ENCODE results near the gene DKK3. TPM values are rescaled to one million over a fixed set of nuclear protein-coding genes. Genes with fewer than 3 reads are reported as not detected.

Gene DKK3
- total RNA-seq, 4 donors from 2014 or later = 94.3 to 191 (median 127) TPM

DNA sequence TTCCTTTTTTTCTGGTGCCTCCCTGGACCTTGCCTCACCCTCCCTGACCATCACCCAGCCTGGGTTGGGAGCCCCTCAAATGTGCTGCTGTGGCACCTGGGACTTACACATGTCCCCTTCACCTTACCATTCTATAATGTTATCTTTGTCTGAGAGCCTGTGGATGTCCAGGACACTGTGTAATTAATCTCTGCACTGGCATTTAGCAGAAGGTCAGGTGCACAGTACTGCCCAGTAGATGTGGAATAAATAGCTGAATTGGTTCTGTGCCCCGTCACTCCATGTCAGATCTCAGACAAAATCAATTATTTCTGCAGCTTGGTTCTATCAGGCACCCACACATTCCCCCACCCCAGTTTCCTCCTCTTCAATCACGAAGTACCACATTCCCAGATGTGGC lies 19.9 kb upstream of the DKK3 start:
- peaks cover 16 to 34% (median 20%) of the 10 kb centered on the region in 4 donors for H3K4me1 ChIP-seq
- H3K4me3 ChIP-seq = no peak overlapping the region
- no peaks in the 10 kb centered on the region for H3K9me3 ChIP-seq
- no peak for DNase-seq (ENCODE audit: extremely low spot score)
- H3K36me3 ChIP-seq = no peaks in the 10 kb centered on the region
- no peaks in the 10 kb centered on the region for H3K27me3 ChIP-seq
- no peak for TF ChIP-seq EP300 (IDR thresholded peaks at IDR 0.05)
- TF ChIP-seq, protein P1, sequence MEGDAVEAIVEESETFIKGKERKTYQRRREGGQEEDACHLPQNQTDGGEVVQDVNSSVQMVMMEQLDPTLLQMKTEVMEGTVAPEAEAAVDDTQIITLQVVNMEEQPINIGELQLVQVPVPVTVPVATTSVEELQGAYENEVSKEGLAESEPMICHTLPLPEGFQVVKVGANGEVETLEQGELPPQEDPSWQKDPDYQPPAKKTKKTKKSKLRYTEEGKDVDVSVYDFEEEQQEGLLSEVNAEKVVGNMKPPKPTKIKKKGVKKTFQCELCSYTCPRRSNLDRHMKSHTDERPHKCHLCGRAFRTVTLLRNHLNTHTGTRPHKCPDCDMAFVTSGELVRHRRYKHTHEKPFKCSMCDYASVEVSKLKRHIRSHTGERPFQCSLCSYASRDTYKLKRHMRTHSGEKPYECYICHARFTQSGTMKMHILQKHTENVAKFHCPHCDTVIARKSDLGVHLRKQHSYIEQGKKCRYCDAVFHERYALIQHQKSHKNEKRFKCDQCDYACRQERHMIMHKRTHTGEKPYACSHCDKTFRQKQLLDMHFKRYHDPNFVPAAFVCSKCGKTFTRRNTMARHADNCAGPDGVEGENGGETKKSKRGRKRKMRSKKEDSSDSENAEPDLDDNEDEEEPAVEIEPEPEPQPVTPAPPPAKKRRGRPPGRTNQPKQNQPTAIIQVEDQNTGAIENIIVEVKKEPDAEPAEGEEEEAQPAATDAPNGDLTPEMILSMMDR (IDR thresholded peaks at IDR 0.05) = no peak
- TF ChIP-seq POLR2AphosphoS5 (IDR thresholded peaks at IDR 0.05) = no peak
- TF ChIP-seq POLR2A (IDR thresholded peaks at IDR 0.05; ENCODE audit: low read depth) = no peak
- no peak overlapping the region for H3K27ac ChIP-seq (replicated peaks in 1 of 4)
- 93% methylated on average over 2 of the region's 2 CpGs for WGBS
- intact Hi-C loops (cut with DNase I) = no loop called here

- 86% methylated on average over 4 of the region's 4 CpGs for whole genome bisulfite sequencing
- H3K4me3 ChIP-seq = no peak overlapping the region
- H3K27me3 ChIP-seq = no peaks in the 10 kb centered on the region
- H3K36me3 ChIP-seq = no peaks in the 10 kb centered on the region
- intact Hi-C loops (cut with DNase I) = no loop called here
- no peaks in the 10 kb centered on the region for H3K9me3 ChIP-seq
- no peak overlapping the region for H3K27ac ChIP-seq (replicated peaks in 1 of 4)
- no peak for DNase-seq (ENCODE audit: extremely low spot score)
- H3K4me1 ChIP-seq = peaks cover 12 to 26% (median 12%) of the 10 kb centered on the region in 4 donors
- TF ChIP-seq, protein P1 (IDR thresholded peaks at IDR 0.05) = no peak
- TF ChIP-seq POLR2AphosphoS5 (IDR thresholded peaks at IDR 0.05) = no peak
- no peak for TF ChIP-seq POLR2A (IDR thresholded peaks at IDR 0.05; ENCODE audit: low read depth)
- TF ChIP-seq EP300 (IDR thresholded peaks at IDR 0.05) = no peak
These were observed 18.1 kb upstream of the DKK3 start for GRCh38 chr11:12026331-12027211.

GRCh38 chr11:12024254-12024926 lies 16.0 kb upstream of the DKK3 start:
- Histone ChIP-seq H3K27me3 (no peaks in the 10 kb centered on the region), H3K36me3 (no peaks in the 10 kb centered on the region), H3K4me3 (no peak overlapping the region), H3K27ac (replicated peaks in 1 of 4) (no peak overlapping the region), H3K4me1 (peaks cover 4 to 28% (median 11%) of the 10 kb centered on the region in 4 donors), H3K9me3 (no peaks in the 10 kb centered on the region)
- DNase-seq (ENCODE audit: extremely low spot score) = no peak
- intact Hi-C loops (cut with DNase I) = no loop called here
- TF ChIP-seq, protein P1 (IDR thresholded peaks at IDR 0.05) = no peak
- no peak for TF ChIP-seq EP300 (IDR thresholded peaks at IDR 0.05)
- no peak for TF ChIP-seq POLR2AphosphoS5 (IDR thresholded peaks at IDR 0.05)
- no peak for TF ChIP-seq POLR2A (IDR thresholded peaks at IDR 0.05; ENCODE audit: low read depth)
- WGBS = 78% methylated on average over 4 of the region's 4 CpGs

- intact Hi-C loops (cut with DNase I) = no loop called here
- no peak overlapping the region for H3K27ac ChIP-seq (replicated peaks in 1 of 4)
- peaks cover 7 to 31% (median 19%) of the 10 kb centered on the region in 4 donors for H3K4me1 ChIP-seq
- no peak overlapping the region for H3K4me3 ChIP-seq
- no peaks in the 10 kb centered on the region for H3K27me3 ChIP-seq
- H3K36me3 ChIP-seq = no peaks in the 10 kb centered on the region
- TF ChIP-seq, protein P1 (IDR thresholded peaks at IDR 0.05) = no peak
- 100% methylated on average over 1 of the region's 1 CpG for WGBS
- no peaks in the 10 kb centered on the region for H3K9me3 ChIP-seq
- DNase-seq (ENCODE audit: extremely low spot score) = no peak
These were observed 14.6 kb upstream of the DKK3 start for GRCh38 chr11:12023015-12023414.
